T-helper 1 cell treated with Interleukin-12 subunit alpha and Interleukin-12 subunit beta and Interleukin-4 antibody, amounts not matched to agents 30 ng/mL and 1 ng/mL, for 36 hours (primary cell): ENCODE measurements around the gene MGMT. TPM values are rescaled to one million over a fixed set of nuclear protein-coding genes. Genes with fewer than 3 reads are reported as not detected.

ENCODE experiments used
- intact Hi-C: fragments of 100-400 bp; cut with micrococcal nuclease; formaldehyde crosslinking; loops from one replicate; pipeline ENCODE4 v1.15.1; 2024
- total RNA-seq: library from RNA; stranded (reverse); gene quantifications from 2 replicates; pipeline ENCODE4 v1.2.3, GENCODE V29; 2022

Gene MGMT
- total RNA-seq, 1 donor from 2014 or later: 14.9 TPM

GRCh38 chr10:129450391-129450790, 16.6 kb upstream of the MGMT start:
- intact Hi-C loops: no loop called here

DNA sequence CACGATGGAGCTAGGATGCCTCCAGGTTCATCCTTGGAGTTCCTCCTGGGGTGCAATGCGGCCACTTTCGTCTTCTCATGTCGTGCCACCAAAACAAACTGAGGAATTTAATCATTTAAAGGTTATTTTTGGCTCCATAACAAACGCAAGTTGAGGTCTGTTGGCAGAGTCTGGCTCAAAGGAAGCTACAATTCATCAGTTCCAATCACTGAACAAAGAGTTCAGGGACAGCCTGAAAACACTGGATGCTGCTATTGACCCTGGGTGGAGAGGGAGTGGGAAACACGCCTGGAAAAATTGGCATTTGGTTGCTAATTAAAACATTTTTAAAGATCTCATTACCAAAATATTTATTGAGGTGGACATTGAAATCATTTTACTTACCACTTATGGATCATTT, 11.4 kb upstream of the MGMT start:
- intact Hi-C loops: no loop called here

DNA sequence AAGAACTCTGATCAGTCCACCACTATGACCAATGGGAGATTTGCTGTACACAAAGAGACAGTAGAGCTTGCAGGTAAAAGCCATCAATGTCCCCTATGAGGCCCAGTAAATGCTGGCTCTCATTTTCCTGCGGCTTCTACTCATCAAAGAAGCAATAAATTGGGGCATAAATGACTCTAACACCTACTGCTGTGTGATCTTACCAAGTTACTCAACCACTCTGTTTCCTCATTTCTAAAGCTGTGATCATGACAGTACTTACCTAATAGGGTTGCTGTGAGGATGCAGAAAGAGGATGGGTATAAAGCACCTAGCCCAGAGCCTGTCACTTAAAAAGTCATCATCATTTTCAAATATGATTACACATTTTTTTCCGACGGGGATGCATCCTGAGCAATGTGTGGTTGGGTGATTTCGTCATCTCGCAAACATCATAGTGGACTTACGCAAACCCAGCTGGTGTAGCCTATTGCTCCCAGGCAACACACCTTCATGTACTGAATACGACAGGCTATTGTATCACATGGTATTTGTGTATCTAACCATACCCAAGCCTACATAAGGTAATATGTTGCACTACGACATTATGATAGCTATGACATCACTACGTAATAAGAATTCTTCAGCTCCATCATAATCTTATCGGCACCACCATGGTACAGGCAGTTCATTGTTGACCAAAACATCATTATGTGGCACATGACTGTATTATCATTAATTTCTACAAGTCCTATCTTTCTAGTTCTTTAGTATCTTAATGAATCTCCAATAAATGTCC, 7.1 kb upstream of the MGMT start:
- intact Hi-C loops: loop anchor here (10.0 kb wide), 2 partner anchors 505 to 1275 kb away; partner anchors contain the start of gene EBF3

GRCh38 chr10:129462257-129462795, 4.7 kb upstream of the MGMT start:
- intact Hi-C loops: loop anchor here (10.0 kb wide), 2 partner anchors 502 to 1278 kb away; partner anchors contain the start of gene EBF3

DNA sequence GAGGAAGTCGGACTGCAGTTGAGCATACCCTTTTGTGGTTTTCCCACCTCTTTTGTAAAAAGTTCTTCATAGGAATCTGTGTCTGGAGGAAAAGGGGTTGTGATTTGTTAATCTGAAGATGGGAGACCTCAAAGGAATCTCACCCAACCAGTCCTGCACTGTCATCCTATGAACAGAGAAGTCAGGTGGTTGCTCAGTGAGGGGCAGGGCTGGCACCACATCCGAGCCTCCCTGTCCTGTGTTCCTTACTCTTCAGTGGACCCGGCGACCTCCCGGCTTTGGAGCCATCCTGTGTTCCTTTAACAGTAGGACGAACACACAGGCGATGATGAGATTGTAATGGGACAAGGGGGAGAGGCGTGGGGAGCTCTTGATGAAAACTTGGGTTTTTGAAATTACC, 2.8 kb upstream of the MGMT start:
- intact Hi-C loops: loop anchor here (10.0 kb wide), 2 partner anchors 501 to 1279 kb away; partner anchors contain the start of gene EBF3

DNA sequence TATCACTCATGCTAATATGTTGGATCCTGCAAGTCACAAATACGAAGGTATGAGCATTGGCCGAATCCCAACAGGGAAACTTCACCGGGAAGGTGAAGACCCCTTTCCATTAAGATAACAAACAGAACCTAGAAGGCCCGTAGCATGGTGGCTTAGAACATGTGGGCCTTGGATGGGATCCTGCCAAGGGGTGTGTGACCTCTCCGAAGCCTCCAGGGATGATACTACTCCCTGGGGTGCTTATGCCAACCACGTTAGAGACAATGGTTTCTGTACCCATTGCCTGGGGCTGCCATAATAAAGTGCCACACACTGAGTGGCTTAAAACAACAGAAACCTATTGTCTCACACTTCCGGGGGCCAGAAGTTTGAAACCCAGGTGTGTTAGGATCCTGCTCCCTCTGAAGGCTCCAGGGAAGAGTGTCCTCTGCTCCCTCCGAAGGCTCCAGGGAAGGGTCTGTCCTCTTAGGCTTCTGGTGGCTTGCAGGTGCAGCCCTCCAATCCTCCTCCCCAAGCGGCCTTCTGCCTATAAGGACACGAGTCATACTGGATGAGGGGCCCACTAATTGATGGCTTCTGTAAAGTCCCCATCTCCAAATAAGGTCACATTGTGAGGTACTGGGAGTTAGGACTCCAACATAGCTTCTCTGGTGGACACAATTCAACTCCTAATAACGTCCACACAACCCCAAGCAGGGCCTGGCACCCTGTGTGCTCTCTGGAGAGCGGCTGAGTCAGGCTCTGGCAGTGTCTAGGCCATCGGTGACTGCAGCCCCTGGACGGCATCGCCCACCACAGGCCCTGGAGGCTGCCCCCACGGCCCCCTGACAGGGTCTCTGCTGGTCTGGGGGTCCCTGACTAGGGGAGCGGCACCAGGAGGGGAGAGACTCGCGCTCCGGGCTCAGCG, 992 bp upstream of the MGMT start:
- intact Hi-C loops: loop anchor here (2.0 to 10.0 kb wide), 8 partner anchors 407 to 1404 kb away; partner anchors contain the start of genes EBF3 and MKI67

GRCh38 chr10:129467359-129468064, 471 bp downstream of the MGMT start:
- intact Hi-C loops: loop anchor here (1.0 to 10.0 kb wide), 10 partner anchors 409 to 1405 kb away; partner anchors contain the start of genes C10orf143, EBF3, GLRX3 and MKI67

GRCh38 chr10:129468187-129468586, 1.1 kb downstream of the MGMT start:
- intact Hi-C loops: loop anchor here (5.0 to 10.0 kb wide), 6 partner anchors 497 to 1406 kb away; partner anchors contain the start of genes EBF3 and MKI67

DNA sequence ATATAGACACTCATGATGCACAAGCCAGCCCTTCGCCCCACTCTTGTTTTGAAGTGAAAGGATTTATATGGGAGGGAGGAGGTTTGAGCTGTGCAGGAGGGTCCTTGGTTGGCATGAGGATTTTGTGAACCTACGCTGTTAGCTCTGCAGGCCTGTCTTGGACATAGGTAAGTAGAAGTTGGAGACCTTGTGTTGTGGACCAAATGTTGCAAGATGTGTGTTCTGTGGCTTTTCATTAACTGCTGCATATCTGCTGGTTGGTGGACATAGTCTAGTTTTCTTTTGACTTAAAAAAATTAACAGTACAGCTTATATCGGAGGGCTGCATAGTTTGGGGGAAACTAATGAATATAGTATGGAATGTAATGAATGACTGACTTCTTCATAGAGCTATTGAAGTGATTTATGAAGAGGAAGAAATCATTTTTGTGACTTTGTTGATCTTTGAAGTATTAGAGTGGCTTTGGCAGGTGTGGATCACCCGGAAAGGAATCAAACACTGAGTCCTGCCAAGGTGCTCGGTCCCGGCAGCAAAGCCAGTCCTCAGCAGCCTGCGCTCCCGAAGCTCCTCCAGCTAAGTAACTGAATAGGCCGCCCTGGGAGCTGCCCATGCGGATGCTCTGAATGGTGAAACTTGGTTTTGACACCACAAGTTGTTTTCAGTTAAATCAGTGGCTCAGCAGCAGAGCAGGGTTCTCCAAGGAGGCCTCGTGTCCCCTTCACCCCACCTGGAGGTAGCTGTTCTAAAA, 3.2 kb downstream of the MGMT start:
- intact Hi-C loops: no loop called here

DNA sequence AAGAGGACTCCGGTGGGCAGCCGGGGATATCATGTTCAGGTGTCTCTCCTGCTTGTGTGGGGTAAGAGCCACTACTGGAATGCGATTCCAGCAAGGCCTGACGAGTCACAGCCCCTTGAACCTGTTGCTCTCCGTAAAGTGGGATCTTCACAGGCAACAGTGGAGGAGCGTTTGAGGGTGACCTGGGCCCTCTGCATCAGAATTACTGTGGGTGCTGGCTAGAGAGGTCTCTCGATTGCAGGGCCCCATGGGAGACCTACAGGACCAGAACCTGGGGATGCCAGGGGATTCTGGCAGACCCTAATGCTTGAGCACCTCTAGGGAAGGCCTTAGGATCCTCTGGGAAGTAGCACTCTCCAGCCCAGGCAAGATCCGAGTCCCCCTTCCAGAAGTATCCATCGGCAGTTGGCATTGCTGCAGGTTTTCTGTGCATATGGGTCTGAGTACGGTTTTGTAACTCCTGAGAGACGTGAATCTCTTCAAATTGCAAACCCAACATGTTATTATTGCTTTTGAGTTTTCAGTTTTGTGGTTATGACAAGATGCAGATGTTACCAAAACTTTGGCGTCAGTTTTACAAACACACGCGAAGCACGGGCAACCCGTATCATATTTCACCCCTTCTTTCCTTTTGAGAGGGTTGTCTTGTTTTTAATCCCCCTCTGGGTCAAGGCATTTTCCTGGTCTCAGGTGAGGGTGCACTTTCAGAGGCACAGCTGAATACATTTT, 4.6 kb downstream of the MGMT start:
- intact Hi-C loops: no loop called here

DNA sequence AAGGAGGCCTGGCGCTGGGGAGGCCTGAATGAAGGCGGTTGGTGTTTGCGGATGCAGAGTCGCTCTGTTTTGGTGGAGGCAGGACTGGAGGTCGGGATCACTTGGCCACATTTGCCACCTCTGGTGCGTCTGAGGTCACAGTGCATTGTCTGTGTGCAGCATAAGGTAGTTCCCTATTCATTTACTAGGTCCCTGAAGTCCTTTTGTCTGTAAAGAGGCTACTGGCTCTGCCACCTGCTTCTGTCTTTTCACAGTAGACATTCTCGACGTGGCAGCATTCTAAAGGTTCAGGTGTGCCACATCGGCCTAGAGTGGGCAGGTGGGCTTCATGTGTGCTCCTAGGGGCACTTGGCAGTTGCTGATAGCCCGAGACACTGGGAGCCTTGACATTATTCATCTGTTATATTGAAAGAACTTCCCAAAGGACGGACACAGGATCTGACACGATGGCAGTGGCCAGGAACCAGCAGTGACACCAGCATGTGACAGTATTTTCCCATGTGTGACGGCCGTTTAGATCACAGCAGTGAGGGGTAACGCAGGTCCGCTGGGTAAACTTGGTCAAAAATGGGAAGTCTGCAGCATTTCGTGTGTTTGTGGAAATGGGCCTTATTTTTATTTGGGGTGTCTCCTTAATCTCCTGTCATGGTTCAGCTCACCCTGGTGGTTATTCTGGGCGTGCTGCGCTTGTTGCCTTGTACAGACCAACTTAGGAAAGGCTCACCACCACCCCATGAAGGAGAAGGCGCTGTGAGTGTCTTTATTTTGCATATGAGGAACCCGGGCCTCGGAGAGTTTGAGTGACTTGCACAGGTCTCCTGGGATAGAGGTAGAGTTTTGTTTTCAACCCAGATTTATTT, 5.9 kb downstream of the MGMT start:
- intact Hi-C loops: no loop called here

GRCh38 chr10:129474642-129475041, 7.6 kb downstream of the MGMT start:
- intact Hi-C loops: no loop called here

GRCh38 chr10:129476431-129476830, 9.4 kb downstream of the MGMT start:
- intact Hi-C loops: no loop called here

DNA sequence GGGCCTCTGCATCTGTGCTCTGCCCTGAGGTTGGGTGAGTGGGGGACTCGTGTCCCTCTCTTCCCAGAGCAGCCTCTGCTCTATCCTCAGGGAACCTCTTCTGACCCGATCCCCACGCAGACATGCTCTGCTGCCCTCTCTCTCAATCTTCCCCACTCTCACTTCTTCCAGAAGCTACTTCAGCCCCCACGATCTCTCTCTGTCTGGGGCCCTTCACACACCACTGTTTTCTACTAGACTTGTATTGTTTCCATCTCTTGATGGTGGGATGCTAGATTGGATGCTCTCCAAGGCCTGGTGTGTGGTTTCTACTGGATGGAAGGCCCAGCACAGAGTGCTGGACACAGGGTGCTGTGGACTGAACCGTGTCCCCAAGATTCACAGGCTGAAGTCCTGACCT, 10.0 kb downstream of the MGMT start:
- intact Hi-C loops: no loop called here

DNA sequence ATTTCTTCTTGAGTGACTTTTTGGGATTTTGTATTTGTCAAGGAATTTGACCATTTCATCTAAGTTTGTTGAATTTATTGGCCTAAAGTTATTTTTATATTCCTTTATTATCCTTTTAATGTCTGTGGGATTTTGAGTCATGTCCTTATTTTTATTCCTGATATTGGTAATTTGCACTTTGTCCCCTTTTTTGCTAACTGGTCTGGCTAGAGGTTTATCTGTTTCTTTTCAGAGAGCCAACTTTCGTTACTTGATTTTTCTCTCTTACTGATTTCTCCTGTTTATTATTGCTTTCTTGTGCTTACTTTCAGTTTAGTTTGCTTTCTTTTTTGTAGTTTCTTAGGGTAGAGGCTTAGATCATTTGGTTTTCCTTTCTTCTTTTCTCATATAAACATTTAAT, 14.6 kb downstream of the MGMT start:
- intact Hi-C loops: no loop called here

DNA sequence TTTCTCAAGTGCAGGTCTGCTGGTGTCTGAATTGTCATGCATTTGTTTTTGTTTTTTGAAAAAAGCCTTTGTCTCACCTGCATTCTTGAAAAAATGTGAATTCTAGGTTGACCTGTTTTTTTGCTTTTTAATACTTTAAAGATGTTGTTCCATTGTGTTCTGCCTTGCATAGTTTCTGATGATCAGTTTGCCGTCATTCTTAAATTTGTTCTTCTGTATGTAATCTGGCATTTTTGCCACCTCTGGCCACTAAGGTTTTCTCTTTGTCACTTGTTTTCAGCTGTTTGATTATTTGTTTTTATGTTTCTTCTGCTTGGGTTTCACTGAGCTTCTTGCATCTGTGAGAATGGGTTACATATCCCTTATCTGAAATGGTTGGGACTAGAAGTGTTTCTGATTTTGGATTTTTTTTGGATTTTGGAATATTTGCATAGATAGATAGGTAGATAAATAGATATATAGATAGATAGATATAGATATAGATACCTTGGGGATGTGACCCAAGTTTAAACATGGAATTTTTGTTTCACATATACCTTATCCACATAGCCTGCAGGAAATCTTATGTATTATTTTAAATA, 16.5 kb downstream of the MGMT start:
- intact Hi-C loops: no loop called here

GRCh38 chr10:129486805-129487204, 19.8 kb downstream of the MGMT start:
- intact Hi-C loops: no loop called here

GRCh38 chr10:129491123-129491734, 24.2 kb downstream of the MGMT start:
- intact Hi-C loops: no loop called here
